Upper lobe of left lung (tissue), 4 donors: ENCODE data around the gene RACK1.

ENCODE experiments used
- POLR2A ChIP-seq, 4 donors: fragments of 450-650 bp; IDR thresholded peaks; one replicate each; pipeline ENCODE4 v1.5.1; 2016 to 2017; ENCODE audit warnings: antibody characterized with exemption in 4 of 4, mild to moderate bottlenecking in 2 of 4
- POLR2AphosphoS5 ChIP-seq, 2 donors: sonication (generic); formaldehyde crosslinking; IDR thresholded peaks; one replicate each; pipeline ENCODE4 v1.5.1; 2017; ENCODE audit warnings: antibody characterized with exemption in 2 of 2
- TF ChIP-seq, protein P1 (sequence below), 6 experiments: fragments of 450-650 bp in 4 of 6; fragments of 200-600 bp in 2 of 6; sonication (generic) in 2 of 6; IDR thresholded peaks; one replicate each; pipeline ENCODE4 v1.5.1; 2016 to 2019; ENCODE audit warnings: antibody characterized with exemption in 6 of 6

DNA sequence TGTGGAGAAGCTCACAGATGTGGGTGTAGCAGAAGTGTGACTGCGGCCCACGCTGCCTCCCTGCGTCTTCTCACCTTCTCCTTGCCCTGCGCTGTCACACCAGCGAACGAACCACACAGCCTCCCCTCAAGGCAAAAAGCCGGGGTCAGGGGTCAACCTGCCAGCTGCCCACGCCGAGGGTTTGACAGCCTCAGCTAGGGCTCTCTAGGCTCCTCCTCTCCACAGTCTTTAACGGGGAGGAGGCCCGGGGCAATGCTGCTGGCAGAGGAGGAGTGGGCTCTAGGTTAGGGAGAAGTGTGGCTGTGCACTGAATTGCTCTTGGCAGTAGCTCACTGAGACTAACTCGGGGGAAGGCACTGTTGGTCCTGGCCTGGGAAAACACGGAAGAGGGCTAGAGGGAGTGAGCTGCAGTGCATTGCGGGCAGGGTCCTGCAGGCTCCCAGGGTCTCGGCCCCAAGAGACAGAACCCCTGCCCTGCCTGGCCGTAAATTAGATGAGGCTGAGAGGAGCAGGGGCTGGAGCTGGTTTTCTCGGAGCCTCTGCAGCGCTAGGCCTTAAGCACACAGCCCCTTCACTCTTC is 21.5 kb upstream of the RACK1 start:
- TF ChIP-seq, protein P1, sequence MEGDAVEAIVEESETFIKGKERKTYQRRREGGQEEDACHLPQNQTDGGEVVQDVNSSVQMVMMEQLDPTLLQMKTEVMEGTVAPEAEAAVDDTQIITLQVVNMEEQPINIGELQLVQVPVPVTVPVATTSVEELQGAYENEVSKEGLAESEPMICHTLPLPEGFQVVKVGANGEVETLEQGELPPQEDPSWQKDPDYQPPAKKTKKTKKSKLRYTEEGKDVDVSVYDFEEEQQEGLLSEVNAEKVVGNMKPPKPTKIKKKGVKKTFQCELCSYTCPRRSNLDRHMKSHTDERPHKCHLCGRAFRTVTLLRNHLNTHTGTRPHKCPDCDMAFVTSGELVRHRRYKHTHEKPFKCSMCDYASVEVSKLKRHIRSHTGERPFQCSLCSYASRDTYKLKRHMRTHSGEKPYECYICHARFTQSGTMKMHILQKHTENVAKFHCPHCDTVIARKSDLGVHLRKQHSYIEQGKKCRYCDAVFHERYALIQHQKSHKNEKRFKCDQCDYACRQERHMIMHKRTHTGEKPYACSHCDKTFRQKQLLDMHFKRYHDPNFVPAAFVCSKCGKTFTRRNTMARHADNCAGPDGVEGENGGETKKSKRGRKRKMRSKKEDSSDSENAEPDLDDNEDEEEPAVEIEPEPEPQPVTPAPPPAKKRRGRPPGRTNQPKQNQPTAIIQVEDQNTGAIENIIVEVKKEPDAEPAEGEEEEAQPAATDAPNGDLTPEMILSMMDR (IDR thresholded peaks at IDR 0.05), result no peak
- TF ChIP-seq POLR2AphosphoS5 (IDR thresholded peaks at IDR 0.05) (no peak), POLR2A (IDR thresholded peaks at IDR 0.05) (no peak)
